Effector memory CD8-positive, alpha-beta T cell (primary cell): ENCODE results near the gene C19orf38.

Experiments
- ATAC-seq: fragments of 150-1000 bp; cut with Tn5 transposase; replicated peaks from 2 replicates; pipeline ENCODE4 v1.10.0; 2021; ENCODE audit warnings: mild to moderate bottlenecking, moderate library complexity
- DNase-seq, 3 experiments: peaks; one replicate each; pipeline ENCODE4 v3.0.0; 2021
- H3K27ac Mint-ChIP-seq, 2 donors: one replicate each; pipeline ENCODE4 v1.8.0; 2022; ENCODE audit warnings: mild to moderate bottlenecking in 2 of 2, mixed read lengths in 2 of 2, moderate library complexity in 2 of 2
- H3K27me3 Mint-ChIP-seq, 2 donors: one replicate each; pipeline ENCODE4 v1.8.0; 2022; ENCODE audit warnings: mixed read lengths in 2 of 2
- H3K36me3 Mint-ChIP-seq: one replicate; pipeline ENCODE4 v1.8.0; 2022; ENCODE audit warnings: mild to moderate bottlenecking, moderate library complexity, mixed read lengths; ENCODE audit not compliant: insufficient read depth
- H3K4me1 Mint-ChIP-seq, 2 donors: one replicate each; pipeline ENCODE4 v1.8.0; 2022; ENCODE audit warnings: low read depth in 2 of 2, mixed read lengths in 2 of 2
- H3K4me3 Mint-ChIP-seq, 2 donors: one replicate each; pipeline ENCODE4 v1.8.0; 2022; ENCODE audit warnings: mild to moderate bottlenecking in 2 of 2, mixed read lengths in 2 of 2, moderate library complexity in 2 of 2
- H3K9me3 Mint-ChIP-seq, 2 donors: one replicate each; pipeline ENCODE4 v1.8.0; 2022; ENCODE audit warnings: mixed read lengths in 2 of 2

Gene C19orf38

GRCh38 chr19:10815969-10816644, 32.1 kb upstream of the C19orf38 start:
- Mint-ChIP-seq H3K36me3 (peaks cover 40% of the 10 kb centered on the region), H3K4me1 (peaks cover 29 to 46% of the 10 kb centered on the region in 2 donors), H3K4me3 (no peak overlapping the region), H3K9me3 (no peaks in the 10 kb centered on the region), H3K27ac (peak overlapping the region; percentile 49 to 96), H3K27me3 (no peaks in the 10 kb centered on the region)
- DNase-seq (no peak), ATAC-seq (no peak)

GRCh38 chr19:10816691-10817090, 31.5 kb upstream of the C19orf38 start:
- Mint-ChIP-seq H3K4me3 (no peak overlapping the region), H3K4me1 (peaks cover 29 to 46% of the 10 kb centered on the region in 2 donors), H3K27me3 (no peaks in the 10 kb centered on the region), H3K36me3 (peaks cover 42% of the 10 kb centered on the region), H3K9me3 (no peaks in the 10 kb centered on the region), H3K27ac (peak overlapping the region; percentile 49 to 90)
- no peak for DNase-seq
- no peak for ATAC-seq

- ATAC-seq: no peak
- H3K36me3 Mint-ChIP-seq: peaks cover 39% of the 10 kb centered on the region
- H3K4me1 Mint-ChIP-seq: peaks cover 27 to 40% of the 10 kb centered on the region in 2 donors
- no peak for DNase-seq
- H3K27me3 Mint-ChIP-seq: no peaks in the 10 kb centered on the region
- no peaks in the 10 kb centered on the region for H3K9me3 Mint-ChIP-seq
- H3K4me3 Mint-ChIP-seq: no peak overlapping the region
- H3K27ac Mint-ChIP-seq: no peak overlapping the region
These were observed 30.8 kb upstream of the C19orf38 start for GRCh38 chr19:10817291-10818038.

GRCh38 chr19:10818301-10819123, 29.7 kb upstream of the C19orf38 start:
- no peaks in the 10 kb centered on the region for H3K27me3 Mint-ChIP-seq
- H3K4me3 Mint-ChIP-seq: no peak overlapping the region
- H3K27ac Mint-ChIP-seq: peak overlapping the region in 1 of 2 donors; percentile 84
- no peaks in the 10 kb centered on the region for H3K9me3 Mint-ChIP-seq
- no peak for DNase-seq
- ATAC-seq: no peak
- H3K36me3 Mint-ChIP-seq: peaks cover 41% of the 10 kb centered on the region
- H3K4me1 Mint-ChIP-seq: peaks cover 18 to 31% of the 10 kb centered on the region in 2 donors

- no peak for ATAC-seq
- Mint-ChIP-seq H3K4me3 (no peak overlapping the region), H3K27ac (peak overlapping the region; percentile 89 to 90), H3K27me3 (no peaks in the 10 kb centered on the region), H3K4me1 (peaks cover 16 to 25% of the 10 kb centered on the region in 2 donors), H3K36me3 (peaks cover 47% of the 10 kb centered on the region), H3K9me3 (no peaks in the 10 kb centered on the region)
- DNase-seq: no peak
These were observed 28.8 kb upstream of the C19orf38 start for GRCh38 chr19:10819124-10820060.

GRCh38 chr19:10820173-10820572, 28.0 kb upstream of the C19orf38 start:
- Mint-ChIP-seq H3K9me3 (no peaks in the 10 kb centered on the region), H3K36me3 (peaks cover 51% of the 10 kb centered on the region), H3K27me3 (no peaks in the 10 kb centered on the region), H3K4me1 (peaks cover 9 to 18% of the 10 kb centered on the region in 2 donors), H3K4me3 (peak overlapping the region in 1 of 2 donors; percentile 20), H3K27ac (peak overlapping the region; percentile 89 to 90)
- no peak for DNase-seq
- ATAC-seq: no peak

- no peak overlapping the region for H3K4me3 Mint-ChIP-seq
- no peaks in the 10 kb centered on the region for H3K9me3 Mint-ChIP-seq
- no peaks in the 10 kb centered on the region for H3K27me3 Mint-ChIP-seq
- H3K36me3 Mint-ChIP-seq: peaks cover 70% of the 10 kb centered on the region
- ATAC-seq (no peak), DNase-seq (no peak)
- peaks cover 9 to 13% of the 10 kb centered on the region in 2 donors for H3K4me1 Mint-ChIP-seq
- peak overlapping the region in 1 of 2 donors; percentile 69 for H3K27ac Mint-ChIP-seq
These were observed 24.5 kb upstream of the C19orf38 start for GRCh38 chr19:10823690-10824089.

GRCh38 chr19:10826231-10826630, 22.0 kb upstream of the C19orf38 start:
- Mint-ChIP-seq H3K4me1 (peaks cover 0 to 1% of the 10 kb centered on the region in 2 donors), H3K27me3 (no peaks in the 10 kb centered on the region), H3K27ac (no peak overlapping the region), H3K36me3 (peaks cover 72% of the 10 kb centered on the region), H3K4me3 (no peak overlapping the region), H3K9me3 (no peaks in the 10 kb centered on the region)
- DNase-seq (no peak), ATAC-seq (no peak)

GRCh38 chr19:10826846-10827245, 21.4 kb upstream of the C19orf38 start:
- Mint-ChIP-seq H3K4me1 (peaks cover 0 to 1% of the 10 kb centered on the region in 2 donors), H3K27me3 (no peaks in the 10 kb centered on the region), H3K4me3 (no peak overlapping the region), H3K9me3 (no peaks in the 10 kb centered on the region), H3K36me3 (peaks cover 66% of the 10 kb centered on the region), H3K27ac (no peak overlapping the region)
- ATAC-seq: no peak
- DNase-seq: no peak

- Mint-ChIP-seq H3K4me1 (no peaks in the 10 kb centered on the region), H3K27ac (peak overlapping the region; percentile 46 to 82), H3K9me3 (no peaks in the 10 kb centered on the region), H3K27me3 (no peaks in the 10 kb centered on the region), H3K4me3 (no peak overlapping the region), H3K36me3 (peaks cover 68% of the 10 kb centered on the region)
- peak; percentile 29 for ATAC-seq
- DNase-seq: no peak
These were observed 19.0 kb upstream of the C19orf38 start for GRCh38 chr19:10828981-10829821.

GRCh38 chr19:10829967-10830366, 18.2 kb upstream of the C19orf38 start:
- Mint-ChIP-seq H3K4me1 (peaks cover 0 to 2% of the 10 kb centered on the region in 2 donors), H3K36me3 (peaks cover 63% of the 10 kb centered on the region), H3K4me3 (no peak overlapping the region), H3K9me3 (no peaks in the 10 kb centered on the region), H3K27me3 (no peaks in the 10 kb centered on the region), H3K27ac (peak overlapping the region; percentile 46 to 82)
- no peak for DNase-seq
- ATAC-seq: no peak

- Mint-ChIP-seq H3K36me3 (peaks cover 63% of the 10 kb centered on the region), H3K4me1 (peaks cover under 1 to 5% of the 10 kb centered on the region in 2 donors), H3K4me3 (no peak overlapping the region), H3K27me3 (no peaks in the 10 kb centered on the region), H3K27ac (peak overlapping the region; percentile 46 to 82), H3K9me3 (no peaks in the 10 kb centered on the region)
- ATAC-seq (no peak), DNase-seq (no peak)
These were observed 17.8 kb upstream of the C19orf38 start for GRCh38 chr19:10830370-10830769.
